Neural progenitor cell (in vitro differentiated cells): ENCODE data around the gene ACTL7A. TPM values are rescaled to one million over a fixed set of nuclear protein-coding genes. Genes with fewer than 3 reads are reported as not detected.

Experiments
- DNase-seq: peaks from one replicate; pipeline ENCODE4 v3.0.0-alpha.2; 2016; ENCODE audit warnings: low spot score
- H2AFZ ChIP-seq: fragments of 200-600 bp; sonication (generic); replicated peaks from 2 replicates; pipeline ENCODE4 v1.6.1; 2016; ENCODE audit warnings: antibody characterized with exemption
- H3F3A ChIP-seq: fragments of 200-600 bp; sonication (generic); 2 replicates; pipeline ENCODE4 v1.6.1; 2016; ENCODE audit warnings: antibody characterized with exemption, low read depth
- H3K27ac ChIP-seq: fragments of 200-600 bp; sonication (generic); 2 replicates; pipeline ENCODE4 v1.5.1; 2016; ENCODE audit warnings: mild to moderate bottlenecking
- H3K27me3 ChIP-seq: fragments of 200-600 bp; sonication (generic); 2 replicates; pipeline ENCODE4 v1.6.1; 2016; ENCODE audit warnings: mild to moderate bottlenecking, moderate library complexity
- H3K36me3 ChIP-seq: fragments of 200-600 bp; sonication (generic); 2 replicates; pipeline ENCODE4 v1.5.1; 2016
- H3K4me1 ChIP-seq: fragments of 200-600 bp; sonication (generic); 2 replicates; pipeline ENCODE4 v1.6.1; 2016; ENCODE audit warnings: mixed run types
- H3K4me2 ChIP-seq: fragments of 200-600 bp; sonication (generic); 2 replicates; pipeline ENCODE4 v1.6.1; 2016
- H3K4me3 ChIP-seq: fragments of 200-600 bp; sonication (generic); 2 replicates; pipeline ENCODE4 v1.5.1; 2016
- H3K79me2 ChIP-seq: fragments of 200-600 bp; sonication (generic); 2 replicates; pipeline ENCODE4 v1.6.1; 2016; ENCODE audit warnings: low read depth
- H3K9ac ChIP-seq: fragments of 200-600 bp; sonication (generic); 2 replicates; pipeline ENCODE4 v1.6.1; 2016
- H3K9me3 ChIP-seq: fragments of 200-600 bp; sonication (generic); 2 replicates; pipeline ENCODE4 v1.5.1; 2016; ENCODE audit warnings: low read depth
- H4K20me1 ChIP-seq: fragments of 200-600 bp; sonication (generic); 2 replicates; pipeline ENCODE4 v1.6.1; 2016; ENCODE audit warnings: low read depth
- H3K27ac Mint-ChIP-seq: 3 replicates; pipeline ENCODE4 v1.8.0; 2021; ENCODE audit warnings: mixed read lengths
- H3K27me3 Mint-ChIP-seq: 2 replicates; pipeline ENCODE4 v1.8.0; 2022; ENCODE audit warnings: low read depth, mild to moderate bottlenecking, inconsistent platforms, moderate library complexity, mixed read lengths; ENCODE audit not compliant: insufficient read depth
- H3K36me3 Mint-ChIP-seq: 3 replicates; pipeline ENCODE4 v1.8.0; 2021; ENCODE audit warnings: mixed read lengths
- H3K4me1 Mint-ChIP-seq: 3 replicates; pipeline ENCODE4 v1.8.0; 2021; ENCODE audit warnings: mixed read lengths
- H3K4me3 Mint-ChIP-seq: 3 replicates; pipeline ENCODE4 v1.8.0; 2021; ENCODE audit warnings: mild to moderate bottlenecking, moderate library complexity, mixed read lengths
- H3K9me3 Mint-ChIP-seq: 3 replicates; pipeline ENCODE4 v1.8.0; 2020; ENCODE audit warnings: mixed read lengths
- CTCF ChIP-seq: fragments of 200-600 bp; sonication (generic); IDR thresholded peaks from 2 replicates; pipeline ENCODE4 v1.5.1; 2017; ENCODE audit warnings: antibody characterized with exemption, mild to moderate bottlenecking
- EZH2 ChIP-seq: fragments of 200-600 bp; sonication (generic); IDR thresholded peaks from 2 replicates; pipeline ENCODE4 v1.6.1; 2017; ENCODE audit warnings: antibody characterized with exemption, mild to moderate bottlenecking, moderate library complexity
- EZH2phosphoT487 ChIP-seq: fragments of 200-600 bp; sonication (generic); IDR thresholded peaks from 2 replicates; pipeline ENCODE4 v1.6.1; 2017; ENCODE audit warnings: antibody characterized with exemption
- total RNA-seq: library from RNA; depleted of rRNA; stranded (reverse); fragments of >200 nt; gene quantifications from 2 replicates; pipeline ENCODE4 v1.2.3, GENCODE V29; 2015; ENCODE audit warnings: low replicate concordance

The ACTL7A gene
- total RNA-seq, 1 donor from 2014 or later: not detected

GRCh38 chr9:108815156-108815555 is 46.9 kb upstream of the ACTL7A start:
- Histone ChIP-seq H3K27ac (no peak overlapping the region), H3F3A (no peaks in the 10 kb centered on the region), H2AFZ (no peak overlapping the region), H3K4me2 (no peak overlapping the region), H3K4me3 (no peak overlapping the region), H4K20me1 (no peaks in the 10 kb centered on the region), H3K27me3 (no peaks in the 10 kb centered on the region), H3K9me3 (no peaks in the 10 kb centered on the region), H3K36me3 (no peaks in the 10 kb centered on the region), H3K79me2 (no peaks in the 10 kb centered on the region), H3K4me1 (peaks cover 7% of the 10 kb centered on the region), H3K9ac (no peak overlapping the region)
- no peak for TF ChIP-seq CTCF
- no peak for TF ChIP-seq EZH2
- no peak for TF ChIP-seq EZH2phosphoT487
- no peak overlapping the region for H3K27ac Mint-ChIP-seq
- H3K9me3 Mint-ChIP-seq: peaks cover 7% of the 10 kb centered on the region
- H3K4me3 Mint-ChIP-seq: no peak overlapping the region
- peaks cover 20% of the 10 kb centered on the region for H3K4me1 Mint-ChIP-seq
- no peak for DNase-seq
- no peaks in the 10 kb centered on the region for H3K36me3 Mint-ChIP-seq
- H3K27me3 Mint-ChIP-seq: peaks cover 2% of the 10 kb centered on the region

GRCh38 chr9:108816037-108816436 is 46.0 kb upstream of the ACTL7A start:
- Mint-ChIP-seq H3K27me3 (peaks cover 2% of the 10 kb centered on the region), H3K4me1 (peaks cover 20% of the 10 kb centered on the region), H3K4me3 (no peak overlapping the region), H3K36me3 (no peaks in the 10 kb centered on the region), H3K27ac (peak overlapping the region; percentile 51), H3K9me3 (peaks cover 7% of the 10 kb centered on the region)
- no peak for TF ChIP-seq CTCF
- no peak for TF ChIP-seq EZH2phosphoT487
- H2AFZ ChIP-seq: peak overlapping the region; percentile 79
- no peaks in the 10 kb centered on the region for H3K36me3 ChIP-seq
- H3K9me3 ChIP-seq: no peaks in the 10 kb centered on the region
- H3K79me2 ChIP-seq: no peaks in the 10 kb centered on the region
- DNase-seq: no peak
- H3K27me3 ChIP-seq: no peaks in the 10 kb centered on the region
- no peak overlapping the region for H3K4me2 ChIP-seq
- H3K27ac ChIP-seq: no peak overlapping the region
- no peak overlapping the region for H3K9ac ChIP-seq
- H3K4me3 ChIP-seq: no peak overlapping the region
- no peaks in the 10 kb centered on the region for H3F3A ChIP-seq
- H3K4me1 ChIP-seq: peaks cover 7% of the 10 kb centered on the region
- no peaks in the 10 kb centered on the region for H4K20me1 ChIP-seq

DNA sequence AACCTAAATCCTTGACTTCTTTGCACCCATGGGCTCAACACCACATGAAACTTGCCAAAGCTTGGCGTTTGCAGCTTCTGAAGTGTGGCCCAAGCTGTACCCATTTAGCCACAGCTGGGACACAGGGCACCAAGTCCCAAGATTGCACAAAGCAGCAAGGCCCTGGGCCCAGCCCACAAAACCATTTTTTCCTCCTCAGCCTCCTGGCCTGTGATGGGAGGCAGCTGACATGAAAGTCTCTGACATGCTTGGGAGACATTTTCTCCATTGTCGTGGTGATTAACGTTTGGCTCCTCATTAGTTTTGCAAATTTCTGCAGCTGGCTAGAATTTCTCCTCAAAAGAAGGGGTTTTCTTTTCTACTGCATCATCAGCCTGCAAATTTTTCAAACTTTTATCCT is 38.2 kb upstream of the ACTL7A start:
- Histone ChIP-seq H4K20me1 (no peaks in the 10 kb centered on the region), H3K4me1 (no peaks in the 10 kb centered on the region), H3K9ac (no peak overlapping the region), H3F3A (no peaks in the 10 kb centered on the region), H3K27ac (no peak overlapping the region), H3K36me3 (no peaks in the 10 kb centered on the region), H2AFZ (no peak overlapping the region), H3K79me2 (no peaks in the 10 kb centered on the region), H3K27me3 (no peaks in the 10 kb centered on the region), H3K9me3 (no peaks in the 10 kb centered on the region), H3K4me3 (no peak overlapping the region), H3K4me2 (no peak overlapping the region)
- Mint-ChIP-seq H3K4me1 (no peaks in the 10 kb centered on the region), H3K27me3 (no peaks in the 10 kb centered on the region), H3K27ac (no peak overlapping the region), H3K4me3 (no peak overlapping the region), H3K36me3 (peaks cover 2% of the 10 kb centered on the region), H3K9me3 (peaks cover 21% of the 10 kb centered on the region)
- TF ChIP-seq EZH2 (no peak), CTCF (no peak), EZH2phosphoT487 (no peak)
- no peak for DNase-seq
